HEK293T (cell line): Measurements from ENCODE around the gene BAG3.

Source experiments
- ARNT ChIP-seq: fragments of 450-650 bp; IDR thresholded peaks from 2 replicates; pipeline ENCODE4 v1.6.1; 2017; ENCODE audit warnings: mild to moderate bottlenecking
- BHLHE40 ChIP-seq: fragments of 450-650 bp; IDR thresholded peaks from 2 replicates; pipeline ENCODE4 v1.6.1; 2016; ENCODE audit warnings: mild to moderate bottlenecking, moderate library complexity, borderline replicate concordance
- CTBP1 ChIP-seq: fragments of 450-650 bp; IDR thresholded peaks from 2 replicates; pipeline ENCODE4 v1.6.1; 2016; ENCODE audit warnings: borderline replicate concordance
- ELF4 ChIP-seq: fragments of 450-650 bp; IDR thresholded peaks from 2 replicates; pipeline ENCODE4 v1.6.1; 2017; ENCODE audit warnings: antibody characterized with exemption
- FOXA1 ChIP-seq: fragments of 450-650 bp; IDR thresholded peaks from 2 replicates; pipeline ENCODE4 v1.6.1; 2016; ENCODE audit warnings: mild to moderate bottlenecking
- FOXK2 ChIP-seq: fragments of 450-650 bp; IDR thresholded peaks from 2 replicates; pipeline ENCODE4 v1.6.1; 2016; ENCODE audit warnings: mild to moderate bottlenecking
- HDGF ChIP-seq: fragments of 450-650 bp; IDR thresholded peaks from 2 replicates; pipeline ENCODE4 v1.6.1; 2017; ENCODE audit warnings: antibody characterized with exemption, borderline replicate concordance
- L3MBTL2 ChIP-seq: fragments of 450-650 bp; conservative IDR thresholded peaks from 2 replicates; pipeline ENCODE4 v1.6.1; 2016; ENCODE audit warnings: mild to moderate bottlenecking
- LEF1 ChIP-seq: fragments of 450-650 bp; IDR thresholded peaks from 2 replicates; pipeline ENCODE4 v1.6.1; 2017; ENCODE audit warnings: mild to moderate bottlenecking, borderline replicate concordance
- NFRKB ChIP-seq: fragments of 450-650 bp; IDR thresholded peaks from 2 replicates; pipeline ENCODE4 v1.6.1; 2016; ENCODE audit warnings: mild to moderate bottlenecking, moderate library complexity
- PKNOX1 ChIP-seq: fragments of 450-650 bp; IDR thresholded peaks from 2 replicates; pipeline ENCODE4 v1.6.1; 2016
- SUZ12 ChIP-seq: fragments of 450-650 bp; IDR thresholded peaks from 2 replicates; pipeline ENCODE4 v1.6.1; 2016; ENCODE audit warnings: mild to moderate bottlenecking
- TARDBP ChIP-seq: fragments of 450-650 bp; IDR thresholded peaks from 2 replicates; pipeline ENCODE4 v1.6.1; 2016
- ZNF384 ChIP-seq: fragments of 450-650 bp; IDR thresholded peaks from 2 replicates; pipeline ENCODE4 v1.6.1; 2016

- TF ChIP-seq ARNT: no peak
- TF ChIP-seq PKNOX1: no peak
- no peak for TF ChIP-seq FOXK2
- no peak for TF ChIP-seq CTBP1
- TF ChIP-seq LEF1: no peak
- no peak for TF ChIP-seq BHLHE40
- TF ChIP-seq SUZ12: no peak
- no peak for TF ChIP-seq ELF4
- no peak for TF ChIP-seq ZNF384
- TF ChIP-seq HDGF: no peak
- TF ChIP-seq TARDBP: no peak
- TF ChIP-seq FOXA1: no peak
- no peak for TF ChIP-seq NFRKB
- TF ChIP-seq L3MBTL2: no peak
Measured at GRCh38 chr10:119633538-119634218, 17.5 kb upstream of the BAG3 start.
